Stomach (tissue), 9 donors: Measurements from ENCODE around the gene PDE3A. TPM values are rescaled to one million over a fixed set of nuclear protein-coding genes. Genes with fewer than 3 reads are reported as not detected.

ENCODE experiments used
- DNase-seq, 2 donors: peaks; one replicate each; pipeline versions ENCODE4 v3.0.0 to v3.0.0-alpha.2; 2013 to 2019
- H3K27ac ChIP-seq, 5 donors: fragments of 200-600 bp in 4 of 5; sonication (generic) in 4 of 5; one replicate each; pipeline ENCODE4 v1.5.1; 2013 to 2019; ENCODE audit warnings: mild to moderate bottlenecking in 1 of 5, moderate library complexity in 1 of 5
- H3K27me3 ChIP-seq, 3 donors: fragments of 200-600 bp; sonication (generic); one replicate each; pipeline ENCODE4 v1.5.1; 2017 to 2019; ENCODE audit warnings: mixed run types in 1 of 3
- H3K36me3 ChIP-seq, 4 donors: fragments of 200-600 bp; sonication (generic); 1 replicate in 3 of 4; 2 replicates in 1 of 4; pipeline ENCODE4 v1.5.1; 2016 to 2019
- H3K4me1 ChIP-seq, 4 donors: fragments of 200-600 bp; sonication (generic); one replicate each; pipeline ENCODE4 v1.5.1; 2016 to 2019
- H3K4me3 ChIP-seq, 4 donors: fragments of 200-600 bp; sonication (generic) in 3 of 4; one replicate each; pipeline ENCODE4 v1.5.1; 2016 to 2019; ENCODE audit warnings: mild to moderate bottlenecking in 1 of 4
- H3K9me3 ChIP-seq, 4 donors: fragments of 200-600 bp; sonication (generic); one replicate each; pipeline ENCODE4 v1.5.1; 2016 to 2019
- CTCF ChIP-seq, 7 experiments: fragments of 450-650 bp in 4 of 7; fragments of 200-600 bp in 3 of 7; sonication (generic) in 3 of 7; IDR thresholded peaks; one replicate each; pipeline ENCODE4 v1.5.1; 2016 to 2019; ENCODE audit warnings: antibody characterized with exemption in 7 of 7, control low read depth in 2 of 7, mild to moderate bottlenecking in 1 of 7
- EP300 ChIP-seq: sonication (generic); formaldehyde crosslinking; IDR thresholded peaks from one replicate; pipeline ENCODE4 v1.6.1; 2017; ENCODE audit warnings: antibody characterized with exemption
- POLR2A ChIP-seq, 4 donors: fragments of 450-650 bp; IDR thresholded peaks; one replicate each; pipeline ENCODE4 v1.6.1; 2016; ENCODE audit warnings: antibody characterized with exemption in 4 of 4, control low read depth in 2 of 4, mild to moderate bottlenecking in 1 of 4, moderate library complexity in 1 of 4
- POLR2AphosphoS5 ChIP-seq, 3 donors: sonication (generic); formaldehyde crosslinking; IDR thresholded peaks; one replicate each; pipeline ENCODE4 v1.6.1; 2016; ENCODE audit warnings: antibody characterized with exemption in 3 of 3
- WGBS, 5 donors: extraction: QIAGEN DNeasy Blood & Tissue Kit in 3 of 5; methylation state at CpG; one replicate each; pipeline versions ENCODE4 v1.1.5 to v1.1.7; 2013 to 2018; 5-methylcytosine and 5-hydroxymethylcytosine counted together
- intact Hi-C: fragments of 100-400 bp; cut with DNase I; formaldehyde crosslinking; loops from one replicate; pipeline ENCODE4 v1.15.1; 2023; ENCODE audit warnings: low total_unique reads
- polyA plus RNA-seq, 3 donors: library from polyadenylated mRNA; stranded (reverse); fragments of 200-250 nt; gene quantifications; one replicate each; pipeline ENCODE4 v1.2.3, GENCODE V29; 2013
- total RNA-seq, 5 donors: library from RNA; depleted of rRNA; stranded (reverse); fragments of >200 nt; gene quantifications; one replicate each; pipeline versions ENCODE4 v1.1.0 to v1.2.3, GENCODE V29; 2014 to 2016
- donor health status: healthy with polysubstance abuse.
- donor health status: Bipolar disorder and iron deficiency.
- donor health status: healthy.

Gene PDE3A
- total and polyA plus RNA-seq, 8 donors, result 0.19 to 50.9 (median 12.0) TPM

GRCh38 chr12:20393707-20394106 lies 25.4 kb downstream of the PDE3A start:
- DNase-seq, result peak in 1 of 2 donors; percentile 20
- WGBS, 5 donors, result 27 to 53% (median 46%) methylated on average over 5 of the region's 5 CpGs
- TF ChIP-seq POLR2A (IDR thresholded peaks at IDR 0.05) (no peak), EP300 (no peak), CTCF (IDR thresholded peaks at IDR 0.05) (no peak), POLR2AphosphoS5 (IDR thresholded peaks at IDR 0.05) (no peak)
- peaks cover 0 to 11% (median 0%) of the 10 kb centered on the region in 4 donors for H3K4me1 ChIP-seq
- H3K27me3 ChIP-seq, result no peaks in the 10 kb centered on the region
- no peaks in the 10 kb centered on the region for H3K9me3 ChIP-seq
- H3K36me3 ChIP-seq, result no peaks in the 10 kb centered on the region
- H3K4me3 ChIP-seq, result no peak overlapping the region
- intact Hi-C loops, result no loop called here
- H3K27ac ChIP-seq, result no peak overlapping the region

GRCh38 chr12:20395791-20396550 lies 27.6 kb downstream of the PDE3A start:
- intact Hi-C loops, result no loop called here
- TF ChIP-seq EP300, result no peak
- no peak for TF ChIP-seq POLR2A (IDR thresholded peaks at IDR 0.05)
- no peak for TF ChIP-seq CTCF (IDR thresholded peaks at IDR 0.05)
- no peak for TF ChIP-seq POLR2AphosphoS5 (IDR thresholded peaks at IDR 0.05)
- DNase-seq, result no peak
- Histone ChIP-seq H3K27me3 (no peaks in the 10 kb centered on the region), H3K36me3 (no peaks in the 10 kb centered on the region), H3K27ac (no peak overlapping the region), H3K4me1 (no peaks in the 10 kb centered on the region), H3K4me3 (no peak overlapping the region), H3K9me3 (no peaks in the 10 kb centered on the region)
- WGBS, 5 donors, result 86 to 91% (median 89%) methylated on average over 6 of the region's 6 CpGs

GRCh38 chr12:20398686-20399085 lies 30.3 kb downstream of the PDE3A start:
- Histone ChIP-seq H3K9me3 (no peaks in the 10 kb centered on the region), H3K27me3 (no peaks in the 10 kb centered on the region), H3K36me3 (no peaks in the 10 kb centered on the region), H3K27ac (no peak overlapping the region), H3K4me3 (no peak overlapping the region), H3K4me1 (peaks cover 0 to 4% (median 0%) of the 10 kb centered on the region in 4 donors)
- intact Hi-C loops, result no loop called here
- 39 to 62% (median 56%) methylated on average over 2 of the region's 2 CpGs for WGBS, 5 donors
- TF ChIP-seq POLR2AphosphoS5 (IDR thresholded peaks at IDR 0.05) (no peak), EP300 (no peak), CTCF (IDR thresholded peaks at IDR 0.05) (no peak), POLR2A (IDR thresholded peaks at IDR 0.05) (no peak)
- no peak for DNase-seq

GRCh38 chr12:20400003-20400402 lies 31.7 kb downstream of the PDE3A start:
- Histone ChIP-seq H3K4me3 (no peak overlapping the region), H3K36me3 (no peaks in the 10 kb centered on the region), H3K9me3 (no peaks in the 10 kb centered on the region), H3K4me1 (peaks cover 0 to 11% (median 0%) of the 10 kb centered on the region in 4 donors), H3K27ac (no peak overlapping the region), H3K27me3 (no peaks in the 10 kb centered on the region)
- TF ChIP-seq POLR2AphosphoS5 (IDR thresholded peaks at IDR 0.05), result no peak
- TF ChIP-seq EP300, result no peak
- no peak for TF ChIP-seq POLR2A (IDR thresholded peaks at IDR 0.05)
- no peak for TF ChIP-seq CTCF (IDR thresholded peaks at IDR 0.05)
- no peak for DNase-seq
- 76 to 87% (median 83%) methylated on average over 6 of the region's 6 CpGs for WGBS, 5 donors
- intact Hi-C loops, result no loop called here
